SK-N-SH (cell line): Measurements from ENCODE around the gene ZNF609. TPM values are rescaled to one million over a fixed set of nuclear protein-coding genes. Genes with fewer than 3 reads are reported as not detected.
"Not testable (repeated sequence)": the region's sequence is repeated elsewhere in the genome, so short reads cannot be mapped to it uniquely, and the experiment has no call there.

Experiments used
- CTCF ChIA-PET: fragments of 300-600, 350-600 bp; formaldehyde crosslinking; extraction: SDS; loops from one replicate; lab custom pipeline; 2021; lab: Yijun Ruan, JAX
- POLR2A ChIA-PET: fragments of 350-600 bp; sonication (Branson Sonifier 250); formaldehyde crosslinking; extraction: SDS; loops from one replicate; lab custom pipeline; 2020; ENCODE audit warnings: antibody characterized with exemption, inconsistent platforms; lab: Yijun Ruan, JAX
- DNase-seq: peaks from one replicate; pipeline ENCODE4 v3.0.0; 2012
- H2AFZ ChIP-seq: fragments of 200-600 bp; sonication (generic); 2 replicates; pipeline ENCODE4 v1.8.1; 2016; ENCODE audit warnings: antibody characterized with exemption, mild to moderate bottlenecking, low read depth
- H3F3A ChIP-seq: fragments of 200-600 bp; sonication (generic); replicated peaks from 2 replicates; pipeline ENCODE3; 2016; ENCODE audit warnings: antibody characterized with exemption, mild to moderate bottlenecking; ENCODE audit not compliant: insufficient read depth
- H3K27ac ChIP-seq, 2 experiments: fragments of 200-500 bp in 1 of 2; fragments of 200-600 bp in 1 of 2; sonication (Bioruptor generic) in 1 of 2; sonication (generic), shearing (Covaris generic) in 1 of 2; 2 replicates each; pipeline versions ENCODE4 v1.5.1 to v1.6.1; 2014 to 2016; ENCODE audit warnings: low read depth in 2 of 2, inconsistent platforms in 1 of 2, low read length in 1 of 2, mild to moderate bottlenecking in 1 of 2, mixed read lengths in 1 of 2
- H3K27me3 ChIP-seq: fragments of 200-600 bp; sonication (generic), shearing (Covaris generic); 2 replicates; pipeline ENCODE4 v1.6.1; 2016; ENCODE audit warnings: mixed run types; ENCODE audit not compliant: insufficient read depth
- H3K36me3 ChIP-seq, 2 experiments: fragments of 200-500 bp in 1 of 2; fragments of 200-600 bp in 1 of 2; sonication (Bioruptor generic) in 1 of 2; sonication (generic) in 1 of 2; replicated peaks in 1 of 2; 2 replicates each; pipeline versions ENCODE3 to v1.5.1; 2014 to 2016; ENCODE audit warnings: low read length in 1 of 2, mild to moderate bottlenecking in 1 of 2; ENCODE audit not compliant: insufficient read depth in 2 of 2, control insufficient read depth in 1 of 2
- H3K4me1 ChIP-seq, 2 experiments: fragments of 200-500 bp in 1 of 2; fragments of 200-600 bp in 1 of 2; sonication (Bioruptor generic) in 1 of 2; sonication (generic), shearing (Covaris generic) in 1 of 2; 2 replicates each; pipeline versions ENCODE4 v1.5.1 to v1.6.1; 2014 to 2016; ENCODE audit warnings: low read depth in 1 of 2, low read length in 1 of 2, mixed run types in 1 of 2; ENCODE audit not compliant: insufficient read depth in 2 of 2, control insufficient read depth in 1 of 2
- H3K4me2 ChIP-seq: fragments of 200-600 bp; sonication (generic), shearing (Covaris generic); 2 replicates; pipeline ENCODE4 v1.6.1; 2017; ENCODE audit warnings: mixed run types
- H3K4me3 ChIP-seq, 2 experiments: fragments of 200-500 bp in 1 of 2; fragments of 200-600 bp in 1 of 2; sonication (Bioruptor generic) in 1 of 2; sonication (generic), shearing (Covaris generic) in 1 of 2; 2 replicates each; pipeline versions ENCODE4 v1.5.1 to v1.8.1; 2014 to 2016; ENCODE audit warnings: low read depth in 2 of 2, inconsistent platforms in 1 of 2, low read length in 1 of 2, mild to moderate bottlenecking in 1 of 2, mixed read lengths in 1 of 2, moderate library complexity in 1 of 2
- H3K79me2 ChIP-seq: fragments of 200-600 bp; sonication (generic); 2 replicates; pipeline ENCODE4 v1.8.1; 2017; ENCODE audit warnings: mild to moderate bottlenecking; ENCODE audit not compliant: insufficient read depth
- H3K9ac ChIP-seq: fragments of 200-600 bp; sonication (generic); 2 replicates; pipeline ENCODE4 v1.6.1; 2017; ENCODE audit warnings: mixed run types
- H3K9me2 ChIP-seq: fragments of 200-600 bp; sonication (generic); 2 replicates; pipeline ENCODE4 v1.6.1; 2017; ENCODE audit warnings: mixed run types
- H3K9me3 ChIP-seq: fragments of 200-600 bp; sonication (generic); 2 replicates; pipeline ENCODE4 v1.6.1; 2017; ENCODE audit warnings: mixed run types, mild to moderate bottlenecking, moderate library complexity
- H4K20me1 ChIP-seq: fragments of 200-600 bp; sonication (generic); 2 replicates; pipeline ENCODE4 v1.6.1; 2017; ENCODE audit warnings: mild to moderate bottlenecking, mixed run types; ENCODE audit not compliant: insufficient read depth
- GABPA ChIP-seq: IDR thresholded peaks from 2 replicates; pipeline ENCODE4 v1.4.0; 2012; ENCODE audit warnings: low read depth, mild to moderate bottlenecking
- GATA2 ChIP-seq: sonication (generic); formaldehyde crosslinking; IDR thresholded peaks from 2 replicates; pipeline ENCODE4 v1.5.0; 2020; ENCODE audit warnings: mild to moderate bottlenecking, missing genetic modification reagents
- MEF2A ChIP-seq: IDR thresholded peaks from 2 replicates; pipeline ENCODE4 v1.4.0; 2012; ENCODE audit warnings: low read depth, borderline replicate concordance
- NFIC ChIP-seq: IDR thresholded peaks from 2 replicates; pipeline ENCODE4 v1.4.0; 2012; ENCODE audit warnings: borderline replicate concordance
- POLR2AphosphoS5 ChIP-seq: IDR thresholded peaks from 2 replicates; pipeline ENCODE4 v1.6.1; 2012; ENCODE audit warnings: low read depth, low read length
- SMC3 ChIP-seq: IDR thresholded peaks from 2 replicates; pipeline ENCODE4 v1.6.1; 2012; ENCODE audit warnings: low read depth, low read length, improper control_type of control experiment
- TCF12 ChIP-seq: IDR thresholded peaks from 2 replicates; pipeline ENCODE4 v1.4.0; 2012
- YY1 ChIP-seq: IDR thresholded peaks from 2 replicates; pipeline ENCODE4 v1.4.0; 2012; ENCODE audit warnings: low read depth, mild to moderate bottlenecking
- WGBS: methylation state at CpG from one replicate; pipeline ENCODE4 v1.1.6; 2017; ENCODE audit warnings: low lambda C conversion rate; 5-methylcytosine and 5-hydroxymethylcytosine counted together
- polyA plus RNA-seq, 3 experiments: library from polyadenylated mRNA; depleted of rRNA; stranded (reverse); fragments of >200 nt; gene quantifications; 2 replicates each; pipeline ENCODE4 v1.2.3, GENCODE V29; 2012
- TF ChIP-seq, protein P1 (sequence below): IDR thresholded peaks from 2 replicates; pipeline ENCODE4 v1.6.1; 2012; ENCODE audit warnings: mild to moderate bottlenecking, low read depth, low read length, moderate library complexity
- TF ChIP-seq, protein P2 (sequence below): IDR thresholded peaks from 2 replicates; pipeline ENCODE4 v1.4.0; 2012; ENCODE audit warnings: low read depth, borderline replicate concordance

The ZNF609 gene
- polyA plus RNA-seq, 1 of the 3 experiments (the other 2 are of a cell fraction): 12.6 TPM

DNA sequence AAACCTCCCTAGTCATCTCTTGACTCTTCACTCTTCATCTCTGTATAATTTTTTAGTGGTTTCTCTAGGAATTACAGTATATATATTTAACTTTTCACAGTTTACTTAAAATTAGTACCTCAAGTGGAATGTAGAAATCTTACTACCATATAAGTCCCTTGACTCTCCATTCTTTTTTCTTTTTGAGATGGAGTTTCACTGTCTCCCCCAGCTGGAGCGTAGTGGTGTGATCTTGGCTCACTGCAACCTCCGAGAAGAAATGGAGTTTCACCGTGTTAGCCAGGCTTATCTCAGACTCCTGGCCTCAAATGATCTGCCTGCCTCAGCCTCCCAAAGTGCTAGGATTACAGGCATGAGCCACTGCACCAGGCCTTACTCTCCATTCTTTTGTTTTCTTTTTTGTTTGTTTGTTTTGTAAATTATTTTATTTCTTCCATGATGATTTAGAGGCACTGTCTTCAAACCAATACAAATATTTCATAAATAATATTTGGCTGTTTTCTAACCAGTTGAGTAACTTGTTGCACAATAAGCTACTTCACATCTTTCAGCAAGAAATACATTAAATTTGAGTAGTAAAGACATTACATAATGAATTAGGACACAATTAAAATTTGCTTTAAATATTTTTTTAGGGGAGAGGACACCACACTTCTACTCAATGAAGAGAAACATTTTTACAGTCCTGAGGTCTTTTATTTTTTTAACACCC is 170.2 kb downstream of the ZNF609 start:
- Histone ChIP-seq H3F3A (peaks cover 3% of the 10 kb centered on the region), H3K27me3 (no peaks in the 10 kb centered on the region), H3K36me3 (peaks cover 2 to 9% of the 10 kb centered on the region in 2 experiments), H3K4me1 (peaks cover 8 to 15% of the 10 kb centered on the region in 2 experiments; a peak in 3 of 4 replicates), H3K27ac (no peak overlapping the region), H2AFZ (no peak overlapping the region), H3K9me2 (no peaks in the 10 kb centered on the region), H3K9ac (no peak overlapping the region), H3K9me3 (no peaks in the 10 kb centered on the region), H3K4me2 (no peak overlapping the region), H3K4me3 (no peak overlapping the region), H3K79me2 (peaks cover 72% of the 10 kb centered on the region), H4K20me1 (no peaks in the 10 kb centered on the region; the same call in 1 of the 2 replicates)
- POLR2A ChIA-PET: no interaction called here
- CTCF ChIA-PET: no interaction called here
- WGBS: 89% methylated on average over 3 of the region's 3 CpGs
- no peak for TF ChIP-seq POLR2AphosphoS5
- no peak for TF ChIP-seq SMC3
- no peak for TF ChIP-seq YY1
- no peak for TF ChIP-seq NFIC
- no peak for TF ChIP-seq GATA2
- TF ChIP-seq TCF12: no peak
- TF ChIP-seq MEF2A: no peak
- no peak for TF ChIP-seq GABPA
- TF ChIP-seq, protein P1, sequence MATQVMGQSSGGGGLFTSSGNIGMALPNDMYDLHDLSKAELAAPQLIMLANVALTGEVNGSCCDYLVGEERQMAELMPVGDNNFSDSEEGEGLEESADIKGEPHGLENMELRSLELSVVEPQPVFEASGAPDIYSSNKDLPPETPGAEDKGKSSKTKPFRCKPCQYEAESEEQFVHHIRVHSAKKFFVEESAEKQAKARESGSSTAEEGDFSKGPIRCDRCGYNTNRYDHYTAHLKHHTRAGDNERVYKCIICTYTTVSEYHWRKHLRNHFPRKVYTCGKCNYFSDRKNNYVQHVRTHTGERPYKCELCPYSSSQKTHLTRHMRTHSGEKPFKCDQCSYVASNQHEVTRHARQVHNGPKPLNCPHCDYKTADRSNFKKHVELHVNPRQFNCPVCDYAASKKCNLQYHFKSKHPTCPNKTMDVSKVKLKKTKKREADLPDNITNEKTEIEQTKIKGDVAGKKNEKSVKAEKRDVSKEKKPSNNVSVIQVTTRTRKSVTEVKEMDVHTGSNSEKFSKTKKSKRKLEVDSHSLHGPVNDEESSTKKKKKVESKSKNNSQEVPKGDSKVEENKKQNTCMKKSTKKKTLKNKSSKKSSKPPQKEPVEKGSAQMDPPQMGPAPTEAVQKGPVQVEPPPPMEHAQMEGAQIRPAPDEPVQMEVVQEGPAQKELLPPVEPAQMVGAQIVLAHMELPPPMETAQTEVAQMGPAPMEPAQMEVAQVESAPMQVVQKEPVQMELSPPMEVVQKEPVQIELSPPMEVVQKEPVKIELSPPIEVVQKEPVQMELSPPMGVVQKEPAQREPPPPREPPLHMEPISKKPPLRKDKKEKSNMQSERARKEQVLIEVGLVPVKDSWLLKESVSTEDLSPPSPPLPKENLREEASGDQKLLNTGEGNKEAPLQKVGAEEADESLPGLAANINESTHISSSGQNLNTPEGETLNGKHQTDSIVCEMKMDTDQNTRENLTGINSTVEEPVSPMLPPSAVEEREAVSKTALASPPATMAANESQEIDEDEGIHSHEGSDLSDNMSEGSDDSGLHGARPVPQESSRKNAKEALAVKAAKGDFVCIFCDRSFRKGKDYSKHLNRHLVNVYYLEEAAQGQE: no peak
- TF ChIP-seq, protein P2, sequence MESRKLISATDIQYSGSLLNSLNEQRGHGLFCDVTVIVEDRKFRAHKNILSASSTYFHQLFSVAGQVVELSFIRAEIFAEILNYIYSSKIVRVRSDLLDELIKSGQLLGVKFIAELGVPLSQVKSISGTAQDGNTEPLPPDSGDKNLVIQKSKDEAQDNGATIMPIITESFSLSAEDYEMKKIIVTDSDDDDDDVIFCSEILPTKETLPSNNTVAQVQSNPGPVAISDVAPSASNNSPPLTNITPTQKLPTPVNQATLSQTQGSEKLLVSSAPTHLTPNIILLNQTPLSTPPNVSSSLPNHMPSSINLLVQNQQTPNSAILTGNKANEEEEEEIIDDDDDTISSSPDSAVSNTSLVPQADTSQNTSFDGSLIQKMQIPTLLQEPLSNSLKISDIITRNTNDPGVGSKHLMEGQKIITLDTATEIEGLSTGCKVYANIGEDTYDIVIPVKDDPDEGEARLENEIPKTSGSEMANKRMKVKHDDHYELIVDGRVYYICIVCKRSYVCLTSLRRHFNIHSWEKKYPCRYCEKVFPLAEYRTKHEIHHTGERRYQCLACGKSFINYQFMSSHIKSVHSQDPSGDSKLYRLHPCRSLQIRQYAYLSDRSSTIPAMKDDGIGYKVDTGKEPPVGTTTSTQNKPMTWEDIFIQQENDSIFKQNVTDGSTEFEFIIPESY: no peak
- DNase-seq: no peak

DNA sequence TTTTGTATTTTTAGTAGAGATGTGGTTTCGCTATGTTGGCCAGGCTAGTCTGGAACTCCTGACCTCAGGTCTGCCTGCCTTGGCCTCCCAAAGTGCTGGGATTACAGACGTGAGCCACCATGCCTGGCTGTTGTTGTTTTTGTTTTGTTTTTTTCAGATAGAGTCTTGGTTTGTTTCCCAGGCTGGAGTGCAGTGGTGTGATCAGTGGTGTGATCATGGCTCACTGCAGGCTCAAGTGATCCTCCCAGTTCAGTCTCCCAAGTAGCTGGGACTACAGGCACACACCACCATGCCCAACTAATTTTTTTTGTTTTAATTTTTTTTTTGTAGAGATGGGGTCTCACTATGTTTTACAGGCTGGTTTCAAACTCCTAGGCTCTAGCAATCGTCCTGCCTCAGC is 172.3 kb downstream of the ZNF609 start:
- not testable (repeated sequence) for DNase-seq, H3K9me2 ChIP-seq, H3K4me2 ChIP-seq, H3K27ac ChIP-seq, H3K9me3 ChIP-seq, H4K20me1 ChIP-seq, H3F3A ChIP-seq, H3K9ac ChIP-seq, H3K27me3 ChIP-seq, H2AFZ ChIP-seq, H3K4me3 ChIP-seq
- H3K4me1 ChIP-seq: peaks cover 12 to 24% of the 10 kb centered on the region in 2 experiments; a peak in 3 of 4 replicates
- WGBS: 92% methylated on average over 3 of the region's 3 CpGs
- CTCF ChIA-PET: interaction anchor here (0.7 kb wide), 1 partner anchor 470 kb away, joined by 3 read pairs; the partner anchor contains the start of gene PPIB
- POLR2A ChIA-PET: interaction anchor here (0.6 kb wide), 1 partner anchor 109 kb away, joined by 4 read pairs; no protein-coding TSS in a partner anchor
- peaks cover 82% of the 10 kb centered on the region for H3K79me2 ChIP-seq
- peaks cover 0 to 20% of the 10 kb centered on the region in 2 experiments for H3K36me3 ChIP-seq
